ENCODE measurements around the gene KNDC1. TPM values are rescaled to one million over a fixed set of nuclear protein-coding genes. Genes with fewer than 3 reads are reported as not detected.

The KNDC1 gene
- total RNA-seq, 1 experiment from 2014 or later, result 15.7 TPM

DNA sequence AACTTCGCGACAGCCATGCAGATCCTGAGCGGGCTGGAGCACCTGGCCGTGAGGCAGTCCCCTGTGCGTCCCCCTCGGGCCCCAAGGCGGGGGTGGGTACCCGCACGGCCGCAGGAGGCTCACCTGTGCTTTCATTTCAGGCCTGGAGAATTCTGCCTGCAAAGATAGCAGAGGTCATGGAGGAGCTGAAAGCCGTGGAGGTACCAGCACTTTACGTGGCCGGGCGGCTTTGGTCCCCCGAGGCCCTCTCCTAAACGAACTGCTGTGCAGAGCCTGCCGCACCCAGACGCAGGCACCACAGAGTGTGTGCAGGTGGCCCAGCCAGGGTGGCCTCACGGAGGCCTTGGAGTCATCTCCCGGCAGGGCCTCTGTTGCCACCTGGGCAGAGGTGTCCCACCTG is 58.9 kb downstream of the KNDC1 start:
- H3K27me3 Mint-ChIP-seq (ENCODE audit: low read depth), result peaks cover 3% of the 10 kb centered on the region
- Histone ChIP-seq H4K5ac (ENCODE audit: insufficient read length, low read depth, low read length) (no peak overlapping the region), H3K4me2 (ENCODE audit: insufficient read depth, insufficient read length, low read length) (no peak overlapping the region), H2BK20ac (ENCODE audit: low read depth, low read length, poor library complexity, severe bottlenecking) (no peak overlapping the region), H3K56ac (ENCODE audit: insufficient read length, low read depth, low read length) (no peak overlapping the region), H3K27ac (ENCODE audit: insufficient read length, low read depth, low read length) (no peak overlapping the region), H3K4ac (ENCODE audit: low read depth, low read length) (no peak overlapping the region), H2AK5ac (ENCODE audit: insufficient read length, low read length) (no peak overlapping the region), H3K4me1 (ENCODE audit: insufficient read depth, low read length) (no peaks in the 10 kb centered on the region), H2AFZ (ENCODE audit: low read length) (no peak overlapping the region), H2BK12ac (ENCODE audit: insufficient read length, low read depth, low read length) (no peak overlapping the region), H2BK5ac (ENCODE audit: insufficient read length, low read length) (no peak overlapping the region), H3K18ac (ENCODE audit: insufficient read length, low read depth, low read length) (no peak overlapping the region), H3K9ac (ENCODE audit: extremely low read depth, insufficient read length, low read length) (no peak overlapping the region), H4K8ac (replicated peaks; ENCODE audit: insufficient read length, low read depth, low read length) (no peak overlapping the region), H3K27me3 (ENCODE audit: insufficient read depth, low read length) (no peaks in the 10 kb centered on the region), H2BK15ac (ENCODE audit: low read depth, low read length) (no peak overlapping the region), H3T11ph (ENCODE audit: low read length) (no peak overlapping the region), H3K23me2 (ENCODE audit: insufficient read length, low read depth, low read length, poor library complexity, severe bottlenecking) (no peaks in the 10 kb centered on the region), H3K79me2 (ENCODE audit: insufficient read depth, low read length) (no peaks in the 10 kb centered on the region), H3K79me1 (ENCODE audit: insufficient read depth, low read depth, low read length, poor library complexity, severe bottlenecking) (no peaks in the 10 kb centered on the region), H3K9me3 (ENCODE audit: control insufficient read depth, low read depth, low read length) (no peaks in the 10 kb centered on the region), H2BK120ac (ENCODE audit: low read depth, low read length, poor library complexity, severe bottlenecking) (no peak overlapping the region), H4K91ac (ENCODE audit: insufficient read length, low read depth, low read length) (no peak overlapping the region), H3K23ac (ENCODE audit: insufficient read length, low read depth, low read length) (no peak overlapping the region), H3K14ac (ENCODE audit: insufficient read depth, low read length) (no peak overlapping the region), H4K20me1 (ENCODE audit: control insufficient read depth, insufficient read depth, insufficient read length) (no peaks in the 10 kb centered on the region)
- peaks cover 2 to 21% (median 8%) of the 10 kb centered on the region in 3 experiments; a peak in 5 of 7 replicates for H3K36me3 Mint-ChIP-seq (ENCODE audit: insufficient read depth in 1 of 3, low read depth in 3 of 3)
- H3K4me3 Mint-ChIP-seq, result no peak overlapping the region
- H3K27ac Mint-ChIP-seq, result no peak overlapping the region
- no CpG with 5 or more reads among the region's 20 CpGs for WGBS (ENCODE audit: extremely low coverage, insufficient read length, low lambda C conversion rate)
- peaks cover 4 to 5% of the 10 kb centered on the region in 2 experiments; a peak in 2 of 5 replicates for H3K9me3 Mint-ChIP-seq
- no peak for DNase-seq
- H3K4me1 Mint-ChIP-seq, result peaks cover 7 to 16% of the 10 kb centered on the region in 2 experiments
- TF ChIP-seq, protein P1, sequence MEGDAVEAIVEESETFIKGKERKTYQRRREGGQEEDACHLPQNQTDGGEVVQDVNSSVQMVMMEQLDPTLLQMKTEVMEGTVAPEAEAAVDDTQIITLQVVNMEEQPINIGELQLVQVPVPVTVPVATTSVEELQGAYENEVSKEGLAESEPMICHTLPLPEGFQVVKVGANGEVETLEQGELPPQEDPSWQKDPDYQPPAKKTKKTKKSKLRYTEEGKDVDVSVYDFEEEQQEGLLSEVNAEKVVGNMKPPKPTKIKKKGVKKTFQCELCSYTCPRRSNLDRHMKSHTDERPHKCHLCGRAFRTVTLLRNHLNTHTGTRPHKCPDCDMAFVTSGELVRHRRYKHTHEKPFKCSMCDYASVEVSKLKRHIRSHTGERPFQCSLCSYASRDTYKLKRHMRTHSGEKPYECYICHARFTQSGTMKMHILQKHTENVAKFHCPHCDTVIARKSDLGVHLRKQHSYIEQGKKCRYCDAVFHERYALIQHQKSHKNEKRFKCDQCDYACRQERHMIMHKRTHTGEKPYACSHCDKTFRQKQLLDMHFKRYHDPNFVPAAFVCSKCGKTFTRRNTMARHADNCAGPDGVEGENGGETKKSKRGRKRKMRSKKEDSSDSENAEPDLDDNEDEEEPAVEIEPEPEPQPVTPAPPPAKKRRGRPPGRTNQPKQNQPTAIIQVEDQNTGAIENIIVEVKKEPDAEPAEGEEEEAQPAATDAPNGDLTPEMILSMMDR (conservative IDR thresholded peaks at IDR 0.05), result no peak

Data from H9 (cell line).